ENCODE results near the gene THPO.

DNA sequence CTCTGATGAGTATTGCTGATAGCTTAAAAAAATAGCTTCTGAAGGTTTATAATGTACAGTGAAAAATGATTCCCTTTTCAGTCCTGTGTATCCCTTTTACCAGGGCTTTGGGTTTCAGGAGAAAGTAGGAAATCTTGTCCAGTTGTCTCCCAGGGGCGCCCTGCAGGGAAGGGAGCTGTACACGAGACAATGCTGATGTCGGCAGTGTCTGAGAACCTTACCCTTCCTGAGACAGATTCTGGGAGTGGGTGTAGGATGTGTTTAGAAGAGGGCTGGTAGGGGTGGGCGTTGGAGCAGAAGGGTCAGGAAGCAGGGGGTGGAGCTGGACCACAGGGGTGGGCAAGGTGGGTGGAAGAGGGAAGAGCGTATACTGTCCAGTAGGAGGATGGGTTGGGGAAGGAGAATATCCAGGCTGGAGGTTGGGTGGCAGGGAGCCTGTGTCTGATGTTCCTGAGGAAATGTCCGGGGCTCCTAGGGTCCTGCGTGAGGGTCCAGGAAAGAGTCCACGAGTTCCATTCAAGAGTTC is 5.6 kb downstream of the THPO start:
- TF ChIP-seq, protein P1, sequence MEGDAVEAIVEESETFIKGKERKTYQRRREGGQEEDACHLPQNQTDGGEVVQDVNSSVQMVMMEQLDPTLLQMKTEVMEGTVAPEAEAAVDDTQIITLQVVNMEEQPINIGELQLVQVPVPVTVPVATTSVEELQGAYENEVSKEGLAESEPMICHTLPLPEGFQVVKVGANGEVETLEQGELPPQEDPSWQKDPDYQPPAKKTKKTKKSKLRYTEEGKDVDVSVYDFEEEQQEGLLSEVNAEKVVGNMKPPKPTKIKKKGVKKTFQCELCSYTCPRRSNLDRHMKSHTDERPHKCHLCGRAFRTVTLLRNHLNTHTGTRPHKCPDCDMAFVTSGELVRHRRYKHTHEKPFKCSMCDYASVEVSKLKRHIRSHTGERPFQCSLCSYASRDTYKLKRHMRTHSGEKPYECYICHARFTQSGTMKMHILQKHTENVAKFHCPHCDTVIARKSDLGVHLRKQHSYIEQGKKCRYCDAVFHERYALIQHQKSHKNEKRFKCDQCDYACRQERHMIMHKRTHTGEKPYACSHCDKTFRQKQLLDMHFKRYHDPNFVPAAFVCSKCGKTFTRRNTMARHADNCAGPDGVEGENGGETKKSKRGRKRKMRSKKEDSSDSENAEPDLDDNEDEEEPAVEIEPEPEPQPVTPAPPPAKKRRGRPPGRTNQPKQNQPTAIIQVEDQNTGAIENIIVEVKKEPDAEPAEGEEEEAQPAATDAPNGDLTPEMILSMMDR (IDR thresholded peaks at IDR 0.05) = no peak
- no peak for TF ChIP-seq EZH2phosphoT487 (IDR thresholded peaks at IDR 0.05)

All from neural progenitor cell (in vitro differentiated cells).